Naive thymus-derived CD4-positive, alpha-beta T cell (primary cell): ENCODE data around the gene LCE4A. TPM values are rescaled to one million over a fixed set of nuclear protein-coding genes. Genes with fewer than 3 reads are reported as not detected.

Experiments used
- ATAC-seq: fragments of 150-1000 bp; cut with Tn5 transposase; 2 replicates; pipeline ENCODE4 v1.10.0; 2021; ENCODE audit warnings: mild to moderate bottlenecking, moderate library complexity
- CTCF ChIA-PET: fragments of 350-600 bp; sonication (Branson Sonifier 250); formaldehyde crosslinking; loops from one replicate; lab custom pipeline; 2021; ENCODE audit warnings: antibody characterized with exemption; lab: Charles Lee
- POLR2A ChIA-PET: fragments of 350-600 bp; sonication (Branson Sonifier 250); formaldehyde crosslinking; loops from one replicate; lab custom pipeline; 2021; ENCODE audit warnings: antibody characterized with exemption, inconsistent platforms; lab: Charles Lee
- DNase-seq, 9 donors: peaks; one replicate each; pipeline versions ENCODE4 v3.0.0 to v3.0.0-alpha.2; 2020 to 2022; ENCODE audit warnings: mixed read lengths in 1 of 9
- H3K27ac ChIP-seq: one replicate; pipeline ENCODE4 v1.7.0; 2013; ENCODE audit warnings: mild to moderate bottlenecking, low read depth, low read length, moderate library complexity
- H3K27me3 ChIP-seq, 2 donors: one replicate each; pipeline ENCODE4 v1.7.0; 2013; ENCODE audit warnings: low read length in 2 of 2, mild to moderate bottlenecking in 2 of 2, moderate library complexity in 2 of 2; ENCODE audit not compliant: control insufficient read depth in 2 of 2, insufficient read depth in 2 of 2
- H3K36me3 ChIP-seq, 3 experiments: 1 replicate in 2 of 3; 2 replicates in 1 of 3; pipeline ENCODE4 v1.7.0; 2013; ENCODE audit warnings: low read length in 3 of 3, mild to moderate bottlenecking in 3 of 3, moderate library complexity in 1 of 3; ENCODE audit not compliant: insufficient read depth in 3 of 3, control insufficient read depth in 2 of 3
- H3K4me1 ChIP-seq, 2 donors: one replicate each; pipeline ENCODE4 v1.7.0; 2013; ENCODE audit warnings: low read length in 2 of 2, mild to moderate bottlenecking in 2 of 2, moderate library complexity in 1 of 2; ENCODE audit not compliant: control insufficient read depth in 2 of 2, insufficient read depth in 2 of 2
- H3K4me3 ChIP-seq: 2 replicates; pipeline ENCODE4 v1.7.0; 2013; ENCODE audit warnings: mild to moderate bottlenecking, low read length
- H3K9me3 ChIP-seq, 3 experiments: 1 replicate in 2 of 3; 2 replicates in 1 of 3; pipeline ENCODE4 v1.7.0; 2013; ENCODE audit warnings: low read length in 3 of 3; ENCODE audit not compliant: control insufficient read depth in 2 of 3
- H3K27ac Mint-ChIP-seq, 9 donors: one replicate each; pipeline ENCODE4 v1.8.0; 2020 to 2022; ENCODE audit warnings: mixed read lengths in 9 of 9, mild to moderate bottlenecking in 8 of 9, moderate library complexity in 5 of 9, inconsistent platforms in 2 of 9
- H3K27me3 Mint-ChIP-seq, 5 donors: one replicate each; pipeline ENCODE4 v1.8.0; 2021 to 2022; ENCODE audit warnings: mixed read lengths in 5 of 5, mild to moderate bottlenecking in 1 of 5
- H3K36me3 Mint-ChIP-seq, 5 donors: one replicate each; pipeline ENCODE4 v1.8.0; 2020 to 2022; ENCODE audit warnings: mixed read lengths in 5 of 5, mild to moderate bottlenecking in 3 of 5, inconsistent platforms in 1 of 5
- H3K4me1 Mint-ChIP-seq, 7 donors: one replicate each; pipeline ENCODE4 v1.8.0; 2020 to 2022; ENCODE audit warnings: mixed read lengths in 7 of 7, mild to moderate bottlenecking in 3 of 7, inconsistent platforms in 1 of 7
- H3K4me3 Mint-ChIP-seq, 10 donors: one replicate each; pipeline ENCODE4 v1.8.0; 2020 to 2022; ENCODE audit warnings: mild to moderate bottlenecking in 10 of 10, mixed read lengths in 10 of 10, moderate library complexity in 6 of 10, inconsistent platforms in 2 of 10
- H3K9me3 Mint-ChIP-seq, 11 donors: one replicate each; pipeline ENCODE4 v1.8.0; 2020 to 2022; ENCODE audit warnings: mixed read lengths in 11 of 11, mild to moderate bottlenecking in 4 of 11, inconsistent platforms in 1 of 11, moderate library complexity in 1 of 11
- intact Hi-C, 2 donors: fragments of 100-400 bp; cut with micrococcal nuclease; formaldehyde crosslinking; loops; one replicate each; pipeline ENCODE4 v1.15.1; 2023
- polyA plus RNA-seq, 2 donors: library from polyadenylated mRNA; unstranded; fragments of 300-500 nt; fragmentation: Illumina TruSeq; gene quantifications; one replicate each; pipeline ENCODE4 v1.2.3, GENCODE V29; 2021
- total RNA-seq, 6 experiments: library from RNA in 5 of 6; stranded (reverse) in 5 of 6; gene quantifications; 1 replicate in 5 of 6; 2 replicates in 1 of 6; pipeline ENCODE4 v1.2.3 and lab custom pipeline; 2021 to 2026

LCE4A gene
- total and polyA plus RNA-seq, 7 experiments from 2014 or later, result not detected

GRCh38 chr1:152718238-152718637 is 10.3 kb downstream of the LCE4A start:
- H3K27me3 ChIP-seq, result no peaks in the 10 kb centered on the region
- POLR2A ChIA-PET, result no interaction called here
- DNase-seq (no peak), ATAC-seq (no peak)
- H3K27me3 Mint-ChIP-seq, result peaks cover 2 to 30% (median 19%) of the 10 kb centered on the region in 5 donors
- H3K36me3 ChIP-seq, result no peaks in the 10 kb centered on the region
- H3K4me1 ChIP-seq, result no peaks in the 10 kb centered on the region
- no peak overlapping the region for H3K4me3 Mint-ChIP-seq
- peaks cover 0 to 8% (median 0%) of the 10 kb centered on the region in 11 donors for H3K9me3 Mint-ChIP-seq
- intact Hi-C loops, result no loop called here
- no peaks in the 10 kb centered on the region for H3K4me1 Mint-ChIP-seq
- CTCF ChIA-PET, result interaction anchor here (0.6 kb wide), 1 partner anchor 147 kb away, joined by 3 read pairs; no protein-coding TSS in a partner anchor
- no peaks in the 10 kb centered on the region for H3K36me3 Mint-ChIP-seq
- H3K27ac Mint-ChIP-seq, result no peak overlapping the region
- H3K27ac ChIP-seq, result no peak overlapping the region
- no peaks in the 10 kb centered on the region for H3K9me3 ChIP-seq
- no peak overlapping the region for H3K4me3 ChIP-seq

- no peaks in the 10 kb centered on the region for H3K36me3 ChIP-seq
- intact Hi-C loops, result no loop called here
- ChIA-PET CTCF (no interaction called here), POLR2A (no interaction called here)
- H3K27ac Mint-ChIP-seq, result no peak overlapping the region
- H3K36me3 Mint-ChIP-seq, result no peaks in the 10 kb centered on the region
- no peaks in the 10 kb centered on the region for H3K9me3 ChIP-seq
- no peak overlapping the region for H3K4me3 ChIP-seq
- H3K4me3 Mint-ChIP-seq, result no peak overlapping the region
- DNase-seq (no peak), ATAC-seq (no peak)
- no peaks in the 10 kb centered on the region for H3K4me1 ChIP-seq
- no peaks in the 10 kb centered on the region for H3K4me1 Mint-ChIP-seq
- no peaks in the 10 kb centered on the region for H3K27me3 ChIP-seq
- peaks cover 0 to 3% (median 0%) of the 10 kb centered on the region in 11 donors for H3K9me3 Mint-ChIP-seq
- H3K27ac ChIP-seq, result no peak overlapping the region
- peaks cover 0 to 27% (median 16%) of the 10 kb centered on the region in 5 donors for H3K27me3 Mint-ChIP-seq
These were observed 17.3 kb downstream of the LCE4A start for GRCh38 chr1:152725261-152725660.

GRCh38 chr1:152728986-152729385 is 21.0 kb downstream of the LCE4A start:
- H3K4me1 ChIP-seq, result no peaks in the 10 kb centered on the region
- Mint-ChIP-seq H3K27ac (no peak overlapping the region), H3K4me3 (no peak overlapping the region), H3K4me1 (no peaks in the 10 kb centered on the region), H3K9me3 (peaks cover 0 to 1% (median 0%) of the 10 kb centered on the region in 11 donors), H3K27me3 (peaks cover 4 to 28% (median 11%) of the 10 kb centered on the region in 5 donors), H3K36me3 (no peaks in the 10 kb centered on the region)
- no peak for ATAC-seq
- intact Hi-C loops, result no loop called here
- no peaks in the 10 kb centered on the region for H3K27me3 ChIP-seq
- no peak overlapping the region for H3K4me3 ChIP-seq
- no peaks in the 10 kb centered on the region for H3K36me3 ChIP-seq
- H3K9me3 ChIP-seq, result no peaks in the 10 kb centered on the region
- no peak for DNase-seq
- ChIA-PET CTCF (no interaction called here), POLR2A (no interaction called here)
- H3K27ac ChIP-seq, result no peak overlapping the region

GRCh38 chr1:152735648-152736047 is 27.7 kb downstream of the LCE4A start:
- H3K4me3 Mint-ChIP-seq, result no peak overlapping the region
- Histone ChIP-seq H3K36me3 (no peaks in the 10 kb centered on the region), H3K4me3 (no peak overlapping the region), H3K27me3 (peaks cover 0 to 4% of the 10 kb centered on the region in 2 donors), H3K4me1 (no peaks in the 10 kb centered on the region), H3K9me3 (no peaks in the 10 kb centered on the region), H3K27ac (no peak overlapping the region)
- peaks cover 3 to 45% (median 42%) of the 10 kb centered on the region in 5 donors for H3K27me3 Mint-ChIP-seq
- H3K27ac Mint-ChIP-seq, result no peak overlapping the region
- no peak for DNase-seq
- ChIA-PET POLR2A (no interaction called here), CTCF (no interaction called here)
- peaks cover 0 to 4% (median 0%) of the 10 kb centered on the region in 11 donors for H3K9me3 Mint-ChIP-seq
- no peaks in the 10 kb centered on the region for H3K4me1 Mint-ChIP-seq
- ATAC-seq, result no peak
- intact Hi-C loops, result no loop called here
- H3K36me3 Mint-ChIP-seq, result no peaks in the 10 kb centered on the region

- no peak for DNase-seq
- CTCF ChIA-PET, result no interaction called here
- Histone ChIP-seq H3K27me3 (peaks cover 0 to 4% of the 10 kb centered on the region in 2 donors), H3K4me3 (no peak overlapping the region), H3K36me3 (no peaks in the 10 kb centered on the region), H3K4me1 (no peaks in the 10 kb centered on the region), H3K9me3 (no peaks in the 10 kb centered on the region), H3K27ac (no peak overlapping the region)
- H3K36me3 Mint-ChIP-seq, result no peaks in the 10 kb centered on the region
- ATAC-seq, result no peak
- peaks cover 0 to 2% (median 0%) of the 10 kb centered on the region in 7 donors for H3K4me1 Mint-ChIP-seq
- H3K27ac Mint-ChIP-seq, result no peak overlapping the region
- no peak overlapping the region for H3K4me3 Mint-ChIP-seq
- peaks cover 0 to 3% (median 0%) of the 10 kb centered on the region in 11 donors for H3K9me3 Mint-ChIP-seq
- intact Hi-C loops, result no loop called here
- peaks cover 10 to 55% (median 49%) of the 10 kb centered on the region in 5 donors for H3K27me3 Mint-ChIP-seq
- POLR2A ChIA-PET, result no interaction called here
These were observed 30.0 kb downstream of the LCE4A start for GRCh38 chr1:152737997-152738396.

GRCh38 chr1:152739841-152740240 is 31.9 kb downstream of the LCE4A start:
- Mint-ChIP-seq H3K4me3 (no peak overlapping the region), H3K9me3 (peaks cover 0 to 7% (median 0%) of the 10 kb centered on the region in 11 donors), H3K4me1 (peaks cover 0 to 2% (median 0%) of the 10 kb centered on the region in 7 donors), H3K27me3 (peaks cover 10 to 62% (median 51%) of the 10 kb centered on the region in 5 donors), H3K27ac (no peak overlapping the region), H3K36me3 (no peaks in the 10 kb centered on the region)
- no peak for ATAC-seq
- Histone ChIP-seq H3K4me3 (no peak overlapping the region), H3K36me3 (no peaks in the 10 kb centered on the region), H3K4me1 (no peaks in the 10 kb centered on the region), H3K9me3 (no peaks in the 10 kb centered on the region), H3K27me3 (peaks cover 0 to 4% of the 10 kb centered on the region in 2 donors), H3K27ac (no peak overlapping the region)
- no peak for DNase-seq
- intact Hi-C loops, result no loop called here
- ChIA-PET POLR2A (no interaction called here), CTCF (no interaction called here)

GRCh38 chr1:152741656-152742055 is 33.7 kb downstream of the LCE4A start:
- Mint-ChIP-seq H3K4me1 (peaks cover 0 to 2% (median 0%) of the 10 kb centered on the region in 7 donors), H3K36me3 (no peaks in the 10 kb centered on the region), H3K4me3 (no peak overlapping the region), H3K27ac (no peak overlapping the region), H3K9me3 (peaks cover 0 to 7% (median 0%) of the 10 kb centered on the region in 11 donors), H3K27me3 (peaks cover 7 to 59% (median 47%) of the 10 kb centered on the region in 5 donors)
- H3K36me3 ChIP-seq, result no peaks in the 10 kb centered on the region
- no peak for DNase-seq
- H3K9me3 ChIP-seq, result no peaks in the 10 kb centered on the region
- no peaks in the 10 kb centered on the region for H3K4me1 ChIP-seq
- no peak for ATAC-seq
- H3K27me3 ChIP-seq, result no peaks in the 10 kb centered on the region
- intact Hi-C loops, result no loop called here
- ChIA-PET CTCF (interaction anchor here (0.7 kb wide), 1 partner anchor 13 kb away, joined by 3 read pairs; no protein-coding TSS in a partner anchor), POLR2A (no interaction called here)
- no peak overlapping the region for H3K4me3 ChIP-seq
- no peak overlapping the region for H3K27ac ChIP-seq
